HG03342 (cell line): ENCODE measurements around the gene DPCD.

Experiments
- ATAC-seq: cut with Tn5 transposase; IDR thresholded peaks from one replicate; pipeline ENCODE4 v1.9.1; 2021; ENCODE audit warnings: mild to moderate bottlenecking, moderate library complexity; ENCODE audit not compliant: unreplicated experiment

Gene DPCD

GRCh38 chr10:101567165-101568006, 20.7 kb upstream of the DPCD start:
- ATAC-seq: no peak

- no peak for ATAC-seq
These were observed 19.9 kb upstream of the DPCD start for GRCh38 chr10:101568054-101568745.

DNA sequence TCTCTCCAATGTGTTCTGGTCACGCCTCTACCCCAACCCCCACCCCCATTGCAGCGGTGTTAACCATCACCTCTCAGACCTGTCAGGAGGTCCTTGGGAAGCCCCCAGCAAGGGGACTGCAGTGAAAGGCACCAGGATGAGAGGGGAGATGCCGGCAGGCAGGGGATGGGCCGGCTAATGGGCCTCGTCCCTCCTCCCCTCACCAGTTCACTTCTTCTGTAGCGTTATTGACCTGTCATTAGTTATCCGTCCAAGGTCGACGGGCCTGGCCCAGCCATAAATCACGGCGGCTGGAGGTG, 18.8 kb upstream of the DPCD start:
- no peak for ATAC-seq

DNA sequence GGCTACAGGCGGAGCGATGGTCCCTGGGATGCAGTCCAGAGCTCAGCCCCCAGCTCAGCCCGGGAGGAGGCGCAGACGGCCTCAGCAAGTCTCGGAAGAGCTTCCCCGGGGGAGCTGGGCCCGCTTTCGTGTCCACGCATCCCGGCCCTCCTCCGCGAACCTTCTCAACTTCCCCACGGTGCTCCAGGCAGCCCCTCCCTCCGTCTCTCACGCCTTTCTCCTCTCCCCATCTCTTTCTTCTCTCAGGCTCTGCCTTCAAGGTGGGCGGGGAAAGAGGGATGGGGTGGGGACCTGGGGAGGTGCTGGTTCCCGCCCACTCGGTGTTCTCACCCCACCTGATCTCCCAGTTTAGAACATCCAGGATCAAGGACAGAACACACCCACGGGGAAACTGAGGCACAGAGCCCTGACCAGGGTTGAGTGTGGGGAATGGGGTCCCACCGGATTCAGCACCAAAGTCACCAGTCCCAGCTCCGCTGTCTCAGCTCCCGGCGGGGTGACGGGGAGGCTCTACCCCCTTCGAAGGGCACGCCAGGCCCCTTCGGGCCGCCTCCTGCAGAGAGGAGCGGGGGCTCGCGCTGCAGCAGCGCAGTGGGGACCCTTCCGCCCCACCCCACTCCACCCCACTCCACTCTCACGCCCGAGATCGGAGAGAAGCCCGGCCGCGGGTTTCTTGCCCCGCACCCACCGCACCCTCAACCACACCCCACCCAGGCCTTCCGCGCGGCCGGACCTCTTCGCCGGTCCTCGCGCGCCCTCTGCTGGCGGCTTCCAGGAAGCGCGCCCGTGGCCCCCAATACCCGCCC, 18.3 kb upstream of the DPCD start:
- ATAC-seq: peak; percentile 62

GRCh38 chr10:101570428-101571270, 17.5 kb upstream of the DPCD start:
- ATAC-seq: no peak

DNA sequence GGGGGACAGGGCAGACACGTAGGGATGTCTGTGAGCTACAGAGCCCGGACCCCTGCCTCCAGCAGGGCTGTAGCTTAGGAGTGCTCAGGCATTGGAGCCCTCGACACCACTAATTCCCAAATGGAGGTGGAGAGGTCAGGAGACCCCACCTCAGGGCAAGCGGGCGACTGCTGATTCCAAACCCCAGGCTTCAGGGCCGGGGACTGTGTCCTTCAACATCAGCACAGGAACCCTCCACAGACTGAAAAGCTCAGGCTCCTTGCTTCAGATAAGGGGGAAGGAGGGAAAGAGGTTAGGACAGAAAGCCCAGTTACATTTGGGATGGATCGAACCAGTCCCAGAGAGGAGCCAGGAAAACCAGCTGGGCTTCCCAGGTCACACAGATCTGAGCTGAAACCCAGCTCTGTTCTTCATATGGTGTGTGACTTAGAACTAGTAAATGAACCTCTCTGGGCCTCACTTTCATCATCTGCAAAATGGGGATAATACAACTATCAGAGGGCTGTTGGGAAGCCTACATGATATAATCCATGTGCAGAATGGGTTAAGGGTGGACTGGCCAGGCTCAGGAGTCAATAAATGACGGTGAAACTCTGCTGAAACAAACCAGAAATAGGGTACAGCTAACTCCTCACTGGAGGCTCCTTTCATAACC, 16.7 kb upstream of the DPCD start:
- no peak for ATAC-seq

- ATAC-seq: no peak
These were observed 16.0 kb upstream of the DPCD start for GRCh38 chr10:101572126-101572525.

- no peak for ATAC-seq
These were observed 15.3 kb upstream of the DPCD start for GRCh38 chr10:101572785-101573184.

GRCh38 chr10:101573885-101574753, 14.0 kb upstream of the DPCD start:
- no peak for ATAC-seq

- no peak for ATAC-seq
These were observed 13.0 kb upstream of the DPCD start for GRCh38 chr10:101575091-101575490.

- ATAC-seq: no peak
These were observed 12.4 kb upstream of the DPCD start for GRCh38 chr10:101575580-101576210.

GRCh38 chr10:101576211-101576863, 11.8 kb upstream of the DPCD start:
- no peak for ATAC-seq

DNA sequence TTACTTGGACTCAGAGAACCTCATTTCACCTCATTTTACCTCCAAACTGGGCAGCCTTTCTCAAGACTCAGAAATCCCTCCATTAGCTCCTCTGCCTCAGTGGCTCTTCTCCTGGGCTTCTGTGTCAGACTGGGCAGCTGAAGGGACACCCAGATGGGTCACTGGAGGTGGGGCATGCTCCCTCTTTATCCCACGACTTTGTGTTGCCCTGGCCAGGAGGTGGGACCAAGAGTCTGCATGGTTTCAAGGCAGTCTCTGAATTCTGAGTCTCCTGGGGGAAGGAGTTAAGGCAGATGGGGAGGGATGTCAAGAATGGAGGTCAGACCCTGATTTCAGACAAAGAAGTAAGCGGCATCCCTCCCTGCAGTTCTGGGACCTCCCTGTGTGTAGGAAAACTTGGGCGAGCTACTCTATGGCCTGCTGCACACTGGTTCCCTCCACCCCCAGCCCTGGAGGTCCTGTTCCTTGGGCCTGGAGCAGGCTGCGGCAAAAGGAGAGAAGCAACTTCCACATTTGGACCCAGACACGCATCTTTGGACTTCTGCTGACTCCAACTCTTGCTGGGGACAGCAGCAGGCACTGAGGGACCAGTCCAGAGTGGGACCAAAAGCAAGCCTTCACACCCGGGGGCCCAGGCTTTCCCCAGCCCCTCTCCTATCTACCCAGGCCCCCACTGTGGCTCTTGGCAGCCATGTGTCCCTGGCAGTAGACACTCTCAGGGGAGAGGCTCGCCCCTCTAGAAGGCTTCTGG, 10.8 kb upstream of the DPCD start:
- no peak for ATAC-seq

DNA sequence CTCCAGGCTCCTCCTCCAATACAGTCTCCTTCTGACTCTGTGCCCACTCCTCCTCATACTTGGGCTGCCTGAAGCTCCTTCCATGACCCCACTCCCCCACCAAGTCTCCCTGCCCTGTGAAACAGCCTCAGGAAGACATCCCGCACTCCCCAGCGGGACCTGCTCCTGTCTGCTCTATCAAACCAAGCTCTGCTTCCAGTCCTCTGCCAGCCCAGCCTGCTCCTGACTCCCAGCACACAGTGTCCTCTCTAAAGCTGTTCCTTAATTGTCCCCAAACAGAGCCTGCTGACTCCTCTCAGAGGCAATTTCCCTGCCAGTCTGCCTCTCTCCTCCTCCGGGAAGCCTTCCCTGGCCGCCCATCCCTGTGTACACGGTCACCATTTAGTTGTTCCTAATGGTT, 9.9 kb upstream of the DPCD start:
- no peak for ATAC-seq

GRCh38 chr10:101578803-101579515, 9.2 kb upstream of the DPCD start:
- ATAC-seq: no peak

- no peak for ATAC-seq
These were observed 8.6 kb upstream of the DPCD start for GRCh38 chr10:101579516-101579870.
